ENCODE data around the gene MGAT5.

MGAT5 gene

DNA sequence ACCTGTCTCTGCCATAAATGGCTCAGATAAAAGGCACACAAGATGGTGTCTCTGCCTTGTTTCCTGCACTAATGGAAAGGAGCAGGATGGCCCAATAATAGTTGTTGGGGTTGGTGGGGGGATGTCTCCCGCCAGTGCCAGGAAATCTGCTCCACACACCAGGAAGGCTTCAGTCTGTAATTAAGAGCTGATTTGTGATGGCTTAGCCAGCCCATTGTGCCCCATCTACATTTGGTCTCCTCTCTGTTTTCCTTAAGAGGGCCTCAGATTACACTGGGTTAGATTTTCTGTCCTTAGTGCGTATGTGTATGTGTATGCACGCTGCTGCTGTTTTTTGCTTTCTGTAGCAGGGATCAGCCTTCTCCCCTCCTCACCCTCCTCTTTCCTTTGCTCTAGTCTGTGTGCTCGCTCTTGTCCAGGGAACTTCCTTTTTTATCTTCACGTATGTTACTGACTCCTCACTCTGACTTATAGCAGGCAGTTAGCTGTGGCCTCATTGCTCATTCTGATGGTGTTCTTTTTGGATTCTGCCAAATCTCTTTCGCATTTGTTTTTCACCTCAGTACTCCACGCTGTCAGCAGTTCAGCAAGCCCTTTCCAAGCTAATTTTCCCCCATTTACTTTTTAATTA lies 33.4 kb upstream of the MGAT5 start:
- POLR2A ChIA-PET = no interaction called here
- CTCF ChIA-PET = interaction anchor here (1.3 to 7.7 kb wide), 4 partner anchors 9 to 24 kb away, joined by 3 to 122 read pairs (median 30); no protein-coding TSS in a partner anchor
- TF ChIP-seq, protein P1, sequence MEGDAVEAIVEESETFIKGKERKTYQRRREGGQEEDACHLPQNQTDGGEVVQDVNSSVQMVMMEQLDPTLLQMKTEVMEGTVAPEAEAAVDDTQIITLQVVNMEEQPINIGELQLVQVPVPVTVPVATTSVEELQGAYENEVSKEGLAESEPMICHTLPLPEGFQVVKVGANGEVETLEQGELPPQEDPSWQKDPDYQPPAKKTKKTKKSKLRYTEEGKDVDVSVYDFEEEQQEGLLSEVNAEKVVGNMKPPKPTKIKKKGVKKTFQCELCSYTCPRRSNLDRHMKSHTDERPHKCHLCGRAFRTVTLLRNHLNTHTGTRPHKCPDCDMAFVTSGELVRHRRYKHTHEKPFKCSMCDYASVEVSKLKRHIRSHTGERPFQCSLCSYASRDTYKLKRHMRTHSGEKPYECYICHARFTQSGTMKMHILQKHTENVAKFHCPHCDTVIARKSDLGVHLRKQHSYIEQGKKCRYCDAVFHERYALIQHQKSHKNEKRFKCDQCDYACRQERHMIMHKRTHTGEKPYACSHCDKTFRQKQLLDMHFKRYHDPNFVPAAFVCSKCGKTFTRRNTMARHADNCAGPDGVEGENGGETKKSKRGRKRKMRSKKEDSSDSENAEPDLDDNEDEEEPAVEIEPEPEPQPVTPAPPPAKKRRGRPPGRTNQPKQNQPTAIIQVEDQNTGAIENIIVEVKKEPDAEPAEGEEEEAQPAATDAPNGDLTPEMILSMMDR (IDR thresholded peaks at IDR 0.05; ENCODE audit: control extremely low read depth, extremely low read depth, low read depth, missing control alignments) = no peak
- DNase-seq (ENCODE audit: extremely low spot score) = no peak

DNA sequence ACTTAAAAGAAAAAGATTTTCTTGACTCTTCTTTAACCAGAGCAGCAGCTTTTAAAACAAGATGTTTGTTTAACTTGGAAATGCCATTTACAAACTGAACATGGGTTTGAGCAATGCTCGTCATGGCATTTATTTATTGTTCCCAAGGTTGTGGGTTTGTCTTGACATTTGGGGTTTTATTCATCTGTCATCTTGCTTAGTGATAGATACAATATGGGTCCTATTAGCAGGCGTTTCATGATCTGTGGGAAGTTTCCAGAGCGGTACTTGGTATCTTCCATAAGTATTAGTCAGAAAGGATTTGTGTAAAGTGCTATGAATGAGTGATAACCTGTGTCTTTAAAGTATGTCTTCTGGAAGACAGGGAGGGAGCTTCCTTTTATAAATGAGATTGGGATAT lies 29.9 kb upstream of the MGAT5 start:
- no peak for DNase-seq (ENCODE audit: extremely low spot score)
- TF ChIP-seq, protein P1 (IDR thresholded peaks at IDR 0.05; ENCODE audit: control extremely low read depth, extremely low read depth, low read depth, missing control alignments) = no peak
- POLR2A ChIA-PET = interaction anchor here (0.5 kb wide), 1 partner anchor 104 kb away, joined by 3 read pairs; no protein-coding TSS in a partner anchor
- CTCF ChIA-PET = interaction anchor here (0.9 to 13.2 kb wide), 5 partner anchors 10 to 188 kb away, joined by 4 to 126 read pairs (median 5); no protein-coding TSS in a partner anchor

DNA sequence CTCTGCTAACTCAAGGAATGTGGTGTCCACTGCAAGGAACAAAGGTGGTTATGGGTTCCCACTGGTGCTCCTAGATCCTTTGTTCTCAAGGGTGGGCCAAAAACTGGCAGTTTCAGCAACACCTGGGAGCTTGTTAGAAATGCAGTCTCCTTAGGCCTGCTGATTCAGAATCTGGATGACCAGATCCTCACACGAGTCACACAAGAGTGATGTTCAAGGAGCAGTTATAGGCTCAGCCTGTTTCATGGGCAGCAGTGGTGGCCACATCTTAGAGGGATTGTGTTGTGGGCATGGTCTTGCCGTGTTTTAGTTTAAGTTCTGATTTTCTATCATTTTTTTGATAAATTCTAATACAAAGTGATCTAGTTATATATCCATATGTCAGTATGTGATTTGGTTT lies 28.7 kb upstream of the MGAT5 start:
- TF ChIP-seq, protein P1 (IDR thresholded peaks at IDR 0.05; ENCODE audit: control extremely low read depth, extremely low read depth, low read depth, missing control alignments) = no peak
- ChIA-PET POLR2A (no interaction called here), CTCF (interaction anchor here (1.5 to 13.2 kb wide), 3 partner anchors 9 to 107 kb away, joined by 3 to 126 read pairs (median 31); no protein-coding TSS in a partner anchor)
- DNase-seq (ENCODE audit: extremely low spot score) = no peak

DNA sequence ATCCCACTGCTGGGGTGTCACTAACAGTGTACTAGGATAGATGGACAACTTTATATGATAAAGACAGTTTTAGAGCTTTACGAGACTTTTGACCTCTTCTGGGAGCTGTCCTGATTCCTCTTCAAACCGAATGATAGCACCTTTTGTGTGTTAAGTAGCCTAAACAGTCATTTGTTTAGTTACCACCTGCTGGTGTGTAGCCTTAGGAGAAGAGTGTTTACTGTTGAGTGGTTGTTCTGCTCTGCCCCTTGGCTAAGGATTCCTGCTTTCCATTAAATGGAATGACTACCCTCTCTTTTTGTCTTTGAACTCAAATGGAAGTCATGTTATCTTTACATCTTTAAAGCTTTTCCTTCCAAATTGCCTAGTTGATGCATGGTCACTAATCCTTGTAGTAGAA lies 28.0 kb upstream of the MGAT5 start:
- TF ChIP-seq, protein P1 (IDR thresholded peaks at IDR 0.05; ENCODE audit: control extremely low read depth, extremely low read depth, low read depth, missing control alignments) = no peak
- POLR2A ChIA-PET = no interaction called here
- CTCF ChIA-PET = interaction anchor here (1.1 to 13.2 kb wide), 4 partner anchors 9 to 107 kb away, joined by 3 to 126 read pairs (median 18); no protein-coding TSS in a partner anchor
- no peak for DNase-seq (ENCODE audit: extremely low spot score)

DNA sequence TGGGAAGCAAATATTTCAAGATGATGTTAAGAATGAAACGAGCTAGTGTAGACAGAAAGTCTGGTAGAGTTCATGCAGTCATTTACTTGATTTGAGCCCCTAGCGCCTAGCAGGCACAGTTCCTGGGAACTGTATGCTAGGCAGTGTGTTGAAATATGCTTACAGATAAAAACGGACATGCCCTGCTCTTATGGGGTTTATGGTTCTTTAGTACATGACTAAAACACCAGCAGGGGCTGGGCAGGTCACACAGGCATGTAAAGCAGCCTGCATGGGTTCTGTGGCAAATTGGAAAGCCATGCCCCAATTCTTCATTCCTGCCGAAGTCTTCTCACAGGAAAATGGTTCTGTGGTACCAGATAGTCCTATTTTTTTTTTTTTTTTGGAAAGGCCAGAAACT lies 27.3 kb upstream of the MGAT5 start:
- DNase-seq (ENCODE audit: extremely low spot score) = no peak
- TF ChIP-seq, protein P1 (IDR thresholded peaks at IDR 0.05; ENCODE audit: control extremely low read depth, extremely low read depth, low read depth, missing control alignments) = no peak
- CTCF ChIA-PET = interaction anchor here (1.0 to 13.2 kb wide), 6 partner anchors 8 to 108 kb away, joined by 3 to 126 read pairs (median 8); no protein-coding TSS in a partner anchor
- POLR2A ChIA-PET = no interaction called here

DNA sequence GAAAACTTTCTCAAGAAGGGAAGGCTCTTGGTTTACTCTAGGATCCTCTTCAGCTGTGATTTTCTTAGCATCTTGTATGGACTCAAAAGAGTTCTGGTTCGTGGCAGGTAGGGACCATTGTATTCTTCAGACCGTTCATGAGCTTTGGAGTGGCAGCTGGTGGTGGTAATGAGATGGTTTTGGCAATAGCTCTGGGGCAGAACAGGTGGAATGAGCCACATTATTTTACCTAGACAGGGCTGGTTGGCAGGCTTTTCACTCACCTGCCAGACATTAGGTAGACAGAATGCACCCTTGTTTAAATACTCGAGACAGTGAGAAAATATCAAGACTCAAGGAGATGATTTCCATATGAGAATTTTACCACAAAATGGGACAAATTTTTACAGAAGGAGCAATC lies 26.2 kb upstream of the MGAT5 start:
- POLR2A ChIA-PET = no interaction called here
- no peak for DNase-seq (ENCODE audit: extremely low spot score)
- TF ChIP-seq, protein P1 (IDR thresholded peaks at IDR 0.05; ENCODE audit: control extremely low read depth, extremely low read depth, low read depth, missing control alignments) = no peak
- CTCF ChIA-PET = interaction anchor here (0.8 to 13.2 kb wide), 7 partner anchors 9 to 109 kb away, joined by 3 to 126 read pairs (median 6); no protein-coding TSS in a partner anchor

All from GM10248 (cell line).